HUES6 (cell line): Measurements from ENCODE around the gene XPO5.
A peak's percentile ranks its signal among the peaks of the same experiment; 100 is the strongest.
"Not testable (repeated sequence)": the region's sequence is repeated elsewhere in the genome, so short reads cannot be mapped to it uniquely, and the experiment has no call there.

Experiments
- H3K27ac ChIP-seq: 2 replicates; pipeline ENCODE4 v1.7.0; 2013; ENCODE audit warnings: low read depth, mild to moderate bottlenecking, low read length, inconsistent platforms
- H3K27me3 ChIP-seq: 2 replicates; pipeline ENCODE4 v1.6.1; 2013; ENCODE audit warnings: low read length; ENCODE audit not compliant: control insufficient read depth, insufficient read depth
- H3K36me3 ChIP-seq: 2 replicates; pipeline ENCODE4 v1.6.1; 2013; ENCODE audit warnings: low read length; ENCODE audit not compliant: control insufficient read depth, insufficient read depth
- H3K4me1 ChIP-seq: 2 replicates; pipeline ENCODE4 v1.6.1; 2013; ENCODE audit warnings: low read length; ENCODE audit not compliant: control insufficient read depth, insufficient read depth
- H3K4me3 ChIP-seq: 2 replicates; pipeline ENCODE4 v1.5.1; 2013; ENCODE audit warnings: low read depth, low read length
- H3K9ac ChIP-seq: one replicate; pipeline ENCODE4 v1.6.1; 2013; ENCODE audit warnings: mild to moderate bottlenecking, low read length
- H3K9me3 ChIP-seq: 2 replicates; pipeline ENCODE4 v1.6.1; 2013; ENCODE audit warnings: low read depth, low read length; ENCODE audit not compliant: control insufficient read depth, insufficient read depth

Gene XPO5

GRCh38 chr6:43584892-43585570 is 9.2 kb upstream of the XPO5 start:
- Histone ChIP-seq H3K9me3 (no peaks in the 10 kb centered on the region), H3K9ac (no peak overlapping the region), H3K27me3 (no peaks in the 10 kb centered on the region), H3K4me1 (no peaks in the 10 kb centered on the region), H3K4me3 (no peak overlapping the region), H3K27ac (no peak overlapping the region), H3K36me3 (peaks cover 64% of the 10 kb centered on the region)

GRCh38 chr6:43582911-43583310 is 7.1 kb upstream of the XPO5 start:
- Histone ChIP-seq H3K9me3 (0 out of 2 replicates have a peak, but pooled peaks cover 2% of the 10 kb centered on the region), H3K27ac (no peak overlapping the region), H3K9ac (no peak overlapping the region), H3K36me3 (peaks cover 52% of the 10 kb centered on the region), H3K4me3 (no peak overlapping the region), H3K27me3 (no peaks in the 10 kb centered on the region), H3K4me1 (no peaks in the 10 kb centered on the region)

GRCh38 chr6:43579171-43579570 is 3.3 kb upstream of the XPO5 start:
- peaks cover 24% of the 10 kb centered on the region for H3K36me3 ChIP-seq
- H3K27me3 ChIP-seq = no peaks in the 10 kb centered on the region
- H3K9me3 ChIP-seq = 0 out of 2 replicates have a peak, but pooled peaks cover 2% of the 10 kb centered on the region
- no peaks in the 10 kb centered on the region for H3K4me1 ChIP-seq
- H3K9ac ChIP-seq = no peak overlapping the region
- H3K4me3 ChIP-seq = no peak overlapping the region
- no peak overlapping the region for H3K27ac ChIP-seq

- H3K4me3 ChIP-seq = no peak overlapping the region
- H3K4me1 ChIP-seq = no peaks in the 10 kb centered on the region
- peaks cover 19% of the 10 kb centered on the region for H3K36me3 ChIP-seq
- H3K9me3 ChIP-seq = 0 out of 2 replicates have a peak, but pooled peaks cover 2% of the 10 kb centered on the region
- no peak overlapping the region for H3K9ac ChIP-seq
- H3K27ac ChIP-seq = no peak overlapping the region
- no peaks in the 10 kb centered on the region for H3K27me3 ChIP-seq
Measured at GRCh38 chr6:43578748-43579147, 2.9 kb upstream of the XPO5 start.

- Histone ChIP-seq H3K4me3 (peak overlapping the region; percentile 90), H3K27me3 (no peaks in the 10 kb centered on the region), H3K9ac (peak overlapping the region; percentile 86), H3K27ac (peak overlapping the region; percentile 41; the same call in 1 of the 2 replicates), H3K4me1 (no peaks in the 10 kb centered on the region), H3K36me3 (peaks cover 32% of the 10 kb centered on the region), H3K9me3 (0 out of 2 replicates have a peak, but pooled peaks cover 2% of the 10 kb centered on the region)
Measured at GRCh38 chr6:43575105-43575771, 600 bp downstream of the XPO5 start.

- Histone ChIP-seq H3K27me3 (no peaks in the 10 kb centered on the region), H3K36me3 (peaks cover 61% of the 10 kb centered on the region), H3K4me3 (no peak overlapping the region), H3K27ac (no peak overlapping the region), H3K4me1 (no peaks in the 10 kb centered on the region), H3K9me3 (no peaks in the 10 kb centered on the region), H3K9ac (no peak overlapping the region)
Measured at GRCh38 chr6:43572015-43572414, 3.8 kb downstream of the XPO5 start.

- H3K27ac ChIP-seq = no peak overlapping the region
- H3K9me3 ChIP-seq = no peaks in the 10 kb centered on the region
- H3K4me1 ChIP-seq = no peaks in the 10 kb centered on the region
- no peaks in the 10 kb centered on the region for H3K27me3 ChIP-seq
- peaks cover 71% of the 10 kb centered on the region for H3K36me3 ChIP-seq
- no peak overlapping the region for H3K4me3 ChIP-seq
- no peak overlapping the region for H3K9ac ChIP-seq
Measured at GRCh38 chr6:43570876-43571441, 4.9 kb downstream of the XPO5 start.

- H3K9me3 ChIP-seq = no peaks in the 10 kb centered on the region
- H3K27me3 ChIP-seq = no peaks in the 10 kb centered on the region
- H3K9ac ChIP-seq = no peak overlapping the region
- H3K27ac ChIP-seq = no peak overlapping the region
- H3K36me3 ChIP-seq = peaks cover 99% of the 10 kb centered on the region
- H3K4me3 ChIP-seq = no peak overlapping the region
- H3K4me1 ChIP-seq = no peaks in the 10 kb centered on the region
Measured at GRCh38 chr6:43559328-43559727, 16.5 kb downstream of the XPO5 start.

- H3K9ac ChIP-seq, H3K4me1 ChIP-seq, H3K27ac ChIP-seq, H3K27me3 ChIP-seq, H3K4me3 ChIP-seq, H3K9me3 ChIP-seq: not testable (repeated sequence)
- peaks cover 96% of the 10 kb centered on the region for H3K36me3 ChIP-seq
Measured at GRCh38 chr6:43557620-43558019, 18.2 kb downstream of the XPO5 start.

- H3K9me3 ChIP-seq = no peaks in the 10 kb centered on the region
- peaks cover 94% of the 10 kb centered on the region for H3K36me3 ChIP-seq
- no peak overlapping the region for H3K4me3 ChIP-seq
- H3K27me3 ChIP-seq = no peaks in the 10 kb centered on the region
- H3K9ac ChIP-seq = no peak overlapping the region
- H3K4me1 ChIP-seq = no peaks in the 10 kb centered on the region
- H3K27ac ChIP-seq = no peak overlapping the region
Measured at GRCh38 chr6:43547222-43547621, 28.6 kb downstream of the XPO5 start.

GRCh38 chr6:43544461-43544860 is 31.4 kb downstream of the XPO5 start:
- Histone ChIP-seq H3K4me3 (no peak overlapping the region), H3K27ac (no peak overlapping the region), H3K4me1 (no peaks in the 10 kb centered on the region), H3K27me3 (no peaks in the 10 kb centered on the region), H3K36me3 (peaks cover 91% of the 10 kb centered on the region), H3K9me3 (no peaks in the 10 kb centered on the region), H3K9ac (no peak overlapping the region)
